Spleen (tissue), 11 donors: ENCODE data around the gene EVC2. TPM values are rescaled to one million over a fixed set of nuclear protein-coding genes. Genes with fewer than 3 reads are reported as not detected.

Experiments
- DNase-seq: peaks from one replicate; pipeline ENCODE4 v3.0.0-alpha.2; 2020
- H3K27ac ChIP-seq, 8 donors: fragments of 200-600 bp; sonication (generic) in 7 of 8; 1 replicate in 4 of 8; 2 replicates in 4 of 8; pipeline versions ENCODE4 v1.5.0 to v1.8.0; 2016 to 2021; ENCODE audit warnings: inconsistent platforms in 4 of 8, mild to moderate bottlenecking in 4 of 8, moderate library complexity in 1 of 8
- H3K27me3 ChIP-seq, 7 donors: fragments of 200-600 bp; sonication (generic) in 6 of 7; replicated peaks in 1 of 7; 1 replicate in 4 of 7; 2 replicates in 3 of 7; pipeline versions ENCODE4 v1.5.0 to v1.8.0; 2016 to 2021; ENCODE audit warnings: inconsistent platforms in 3 of 7, mild to moderate bottlenecking in 1 of 7
- H3K36me3 ChIP-seq, 6 donors: fragments of 200-600 bp; sonication (generic) in 5 of 6; 1 replicate in 4 of 6; 2 replicates in 2 of 6; pipeline versions ENCODE4 v1.5.0 to v1.8.0; 2016 to 2021; ENCODE audit warnings: inconsistent platforms in 2 of 6
- H3K4me1 ChIP-seq, 6 donors: fragments of 200-600 bp; sonication (generic) in 5 of 6; 1 replicate in 3 of 6; 2 replicates in 3 of 6; pipeline versions ENCODE4 v1.5.0 to v1.8.0; 2016 to 2021; ENCODE audit warnings: inconsistent platforms in 3 of 6
- H3K4me3 ChIP-seq, 8 donors: fragments of 200-600 bp; sonication (generic) in 7 of 8; 1 replicate in 4 of 8; 2 replicates in 4 of 8; pipeline versions ENCODE4 v1.5.0 to v1.8.0; 2016 to 2021; ENCODE audit warnings: inconsistent platforms in 4 of 8, mild to moderate bottlenecking in 4 of 8, moderate library complexity in 2 of 8
- H3K9me3 ChIP-seq, 8 donors: fragments of 200-600 bp; sonication (generic) in 7 of 8; 1 replicate in 4 of 8; 2 replicates in 4 of 8; pipeline versions ENCODE4 v1.5.0 to v1.8.0; 2016 to 2021; ENCODE audit warnings: inconsistent platforms in 4 of 8
- POLR2A ChIP-seq, 3 donors: fragments of 450-650 bp; IDR thresholded peaks; one replicate each; pipeline ENCODE4 v1.5.1; 2017; ENCODE audit warnings: antibody characterized with exemption in 3 of 3, mild to moderate bottlenecking in 1 of 3
- POLR2AphosphoS5 ChIP-seq, 3 donors: sonication (generic); formaldehyde crosslinking; IDR thresholded peaks; one replicate each; pipeline ENCODE4 v1.5.1; 2017; ENCODE audit warnings: antibody characterized with exemption in 3 of 3
- WGBS, 5 donors: extraction: QIAGEN DNeasy Blood & Tissue Kit in 3 of 5; methylation state at CpG; one replicate each; pipeline versions ENCODE4 v1.1.5 to v1.1.7; 2013 to 2018; 5-methylcytosine and 5-hydroxymethylcytosine counted together
- intact Hi-C: fragments of 100-400 bp; cut with DNase I; formaldehyde crosslinking; loops from one replicate; pipeline ENCODE4 v1.15.0; 2023; ENCODE audit warnings: low total_unique reads
- polyA plus RNA-seq, 3 donors: library from polyadenylated mRNA; stranded (reverse); fragments of 200-250 nt; gene quantifications; one replicate each; pipeline ENCODE4 v1.2.1, GENCODE V29; 2013
- total RNA-seq, 7 donors: library from RNA; depleted of rRNA in 3 of 7; stranded (reverse); fragments of >200 nt in 3 of 7; fragmentation: NEBNext Ultra II Directional in 4 of 7; extraction: Animal tissue kit (Norgen Biotek cat#: 25700) in 4 of 7; gene quantifications; one replicate each; pipeline versions ENCODE4 v1.1.0 to v1.2.1, GENCODE V29; 2016 to 2021
- TF ChIP-seq, protein P1 (sequence below), 11 experiments: fragments of 200-600 bp in 7 of 11; fragments of 450-650 bp in 4 of 11; sonication (generic) in 4 of 11; IDR thresholded peaks in 8 of 11; conservative IDR thresholded peaks in 3 of 11; 1 replicate in 7 of 11; 2 replicates in 4 of 11; pipeline versions ENCODE4 v1.4.0 to v1.8.0; 2016 to 2021; ENCODE audit warnings: antibody characterized with exemption in 11 of 11, inconsistent platforms in 4 of 11, mild to moderate bottlenecking in 1 of 11
- donor health status: healthy with polysubstance abuse.
- donor health status: DM: no; HTN: no; CAD: no; lungs with moderate emphysema.
- donor health status: DM: no; HTN: no; CAD: no.
- donor health status: Bipolar disorder and iron deficiency.
- donor health status: healthy.
- donor health status: DM: no; HTN: no; CAD: no.
- donor health status: DM: yes; HTN: yes; CAD: no.

Gene EVC2
- total and polyA plus RNA-seq, 10 donors: 0.30 to 4.4 (median 2.6) TPM

DNA sequence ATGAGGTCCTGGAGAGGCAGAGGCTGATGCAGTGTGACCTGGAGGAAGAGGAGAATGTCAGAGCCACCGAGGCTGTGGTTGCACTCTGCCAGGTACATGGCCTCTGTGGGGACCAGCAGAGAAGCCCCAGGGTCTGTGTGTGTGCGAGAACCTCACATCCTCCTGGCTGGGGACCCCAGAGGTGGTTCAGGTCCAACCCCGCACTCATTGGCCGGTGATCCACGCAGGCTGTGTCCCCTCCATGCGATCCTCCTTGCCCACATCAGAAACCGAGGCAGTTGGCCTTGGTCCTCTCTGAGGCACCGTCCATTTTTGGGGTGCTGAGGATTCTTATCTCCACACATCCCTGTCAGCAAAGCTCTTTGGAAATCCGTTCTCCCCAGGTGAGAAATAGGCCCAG, 47.9 kb upstream of the EVC2 start:
- Histone ChIP-seq H3K4me3 (no peak overlapping the region), H3K27me3 (peaks cover 0 to 4% (median 0%) of the 10 kb centered on the region in 7 donors), H3K27ac (no peak overlapping the region), H3K4me1 (no peaks in the 10 kb centered on the region), H3K9me3 (peaks cover 0 to 3% (median 0%) of the 10 kb centered on the region in 8 donors), H3K36me3 (peaks cover 0 to 26% (median 0%) of the 10 kb centered on the region in 6 donors)
- TF ChIP-seq, protein P1, sequence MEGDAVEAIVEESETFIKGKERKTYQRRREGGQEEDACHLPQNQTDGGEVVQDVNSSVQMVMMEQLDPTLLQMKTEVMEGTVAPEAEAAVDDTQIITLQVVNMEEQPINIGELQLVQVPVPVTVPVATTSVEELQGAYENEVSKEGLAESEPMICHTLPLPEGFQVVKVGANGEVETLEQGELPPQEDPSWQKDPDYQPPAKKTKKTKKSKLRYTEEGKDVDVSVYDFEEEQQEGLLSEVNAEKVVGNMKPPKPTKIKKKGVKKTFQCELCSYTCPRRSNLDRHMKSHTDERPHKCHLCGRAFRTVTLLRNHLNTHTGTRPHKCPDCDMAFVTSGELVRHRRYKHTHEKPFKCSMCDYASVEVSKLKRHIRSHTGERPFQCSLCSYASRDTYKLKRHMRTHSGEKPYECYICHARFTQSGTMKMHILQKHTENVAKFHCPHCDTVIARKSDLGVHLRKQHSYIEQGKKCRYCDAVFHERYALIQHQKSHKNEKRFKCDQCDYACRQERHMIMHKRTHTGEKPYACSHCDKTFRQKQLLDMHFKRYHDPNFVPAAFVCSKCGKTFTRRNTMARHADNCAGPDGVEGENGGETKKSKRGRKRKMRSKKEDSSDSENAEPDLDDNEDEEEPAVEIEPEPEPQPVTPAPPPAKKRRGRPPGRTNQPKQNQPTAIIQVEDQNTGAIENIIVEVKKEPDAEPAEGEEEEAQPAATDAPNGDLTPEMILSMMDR (IDR thresholded peaks at IDR 0.05 in 8 of 11, conservative IDR thresholded peaks at IDR 0.05 in 3 of 11): no peak
- TF ChIP-seq POLR2A (IDR thresholded peaks at IDR 0.05): no peak
- no peak for TF ChIP-seq POLR2AphosphoS5 (IDR thresholded peaks at IDR 0.05)
- 87 to 96% (median 92%) methylated on average over 5 to 9 of the region's 9 CpGs for WGBS, 5 donors
- DNase-seq: no peak
- intact Hi-C loops: no loop called here

DNA sequence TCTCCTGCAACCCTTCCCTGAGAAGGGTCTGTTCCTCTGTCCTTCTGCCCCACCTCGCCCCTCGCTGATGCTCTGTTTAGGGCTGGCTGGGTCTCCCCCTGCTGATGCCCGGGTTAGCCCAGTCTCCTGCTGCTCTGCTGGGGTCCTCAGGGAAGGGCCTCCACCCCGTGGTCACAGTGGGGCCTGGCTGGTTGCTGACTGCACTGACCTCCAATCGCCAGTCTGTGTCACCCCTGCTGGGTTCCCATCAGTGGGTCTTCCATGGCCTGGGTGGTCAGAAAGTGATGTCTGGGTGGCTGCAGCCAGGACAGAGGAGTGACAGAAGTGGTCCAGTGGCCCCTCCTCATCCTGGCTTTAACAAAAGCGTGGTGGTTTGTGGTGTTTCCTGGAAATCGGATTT, 47.3 kb upstream of the EVC2 start:
- no peak for DNase-seq
- H3K4me3 ChIP-seq: no peak overlapping the region
- H3K36me3 ChIP-seq: peaks cover 0 to 26% (median 0%) of the 10 kb centered on the region in 6 donors
- H3K27me3 ChIP-seq: peaks cover 0 to 4% (median 0%) of the 10 kb centered on the region in 7 donors
- no peak overlapping the region for H3K27ac ChIP-seq
- 65 to 78% (median 70%) methylated on average over 6 to 7 of the region's 7 CpGs for WGBS, 5 donors
- intact Hi-C loops: no loop called here
- no peak for TF ChIP-seq POLR2AphosphoS5 (IDR thresholded peaks at IDR 0.05)
- TF ChIP-seq POLR2A (IDR thresholded peaks at IDR 0.05): no peak
- TF ChIP-seq, protein P1 (IDR thresholded peaks at IDR 0.05 in 8 of 11, conservative IDR thresholded peaks at IDR 0.05 in 3 of 11): no peak
- H3K4me1 ChIP-seq: no peaks in the 10 kb centered on the region
- H3K9me3 ChIP-seq: peaks cover 0 to 3% (median 0%) of the 10 kb centered on the region in 8 donors

DNA sequence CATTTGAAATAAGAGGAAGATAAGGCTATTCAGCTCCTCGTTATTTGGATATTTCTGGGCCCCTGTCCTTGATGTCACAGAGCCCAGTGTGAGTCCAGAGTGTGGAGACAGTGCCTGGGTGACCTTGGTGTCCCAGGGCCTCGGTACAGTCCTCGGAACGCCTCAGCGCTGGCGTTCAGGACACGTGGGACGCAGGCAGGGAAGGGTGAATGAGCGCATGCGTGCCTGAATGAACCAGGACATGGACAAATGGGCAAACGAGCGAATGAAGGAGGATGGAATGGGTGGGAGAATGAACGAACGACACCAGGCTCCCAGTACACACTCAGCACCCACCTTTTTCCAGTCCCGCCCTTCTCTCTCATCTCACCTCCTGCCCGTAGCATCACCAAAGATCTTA, 46.8 kb upstream of the EVC2 start:
- intact Hi-C loops: no loop called here
- Histone ChIP-seq H3K4me1 (no peaks in the 10 kb centered on the region), H3K36me3 (peaks cover 0 to 26% (median 0%) of the 10 kb centered on the region in 6 donors), H3K27ac (no peak overlapping the region), H3K27me3 (peaks cover 0 to 4% (median 0%) of the 10 kb centered on the region in 7 donors), H3K9me3 (peaks cover 0 to 3% (median 0%) of the 10 kb centered on the region in 8 donors), H3K4me3 (no peak overlapping the region)
- TF ChIP-seq POLR2AphosphoS5 (IDR thresholded peaks at IDR 0.05) (no peak), POLR2A (IDR thresholded peaks at IDR 0.05) (no peak)
- TF ChIP-seq, protein P1 (IDR thresholded peaks at IDR 0.05 in 8 of 11, conservative IDR thresholded peaks at IDR 0.05 in 3 of 11): no peak
- 89 to 94% (median 93%) methylated on average over 16 of the region's 16 CpGs for WGBS, 5 donors
- no peak for DNase-seq

DNA sequence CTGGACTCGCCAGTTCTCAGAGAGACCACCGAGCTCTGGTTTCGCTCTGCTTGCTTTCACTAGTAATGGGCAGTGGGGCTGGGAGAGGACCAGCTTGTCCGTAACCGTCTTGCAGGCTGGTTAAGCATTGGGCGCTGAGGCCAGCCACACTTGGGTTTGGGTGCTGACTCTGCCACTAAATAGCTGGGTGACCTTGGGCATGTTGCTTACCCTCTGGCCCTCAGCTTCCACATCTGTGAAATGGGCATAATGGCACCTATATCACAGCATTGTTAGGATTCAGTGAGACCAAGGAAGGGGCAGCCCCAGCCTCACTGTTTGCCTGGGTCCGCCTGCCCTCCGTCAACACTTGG, 46.1 kb upstream of the EVC2 start:
- H3K27ac ChIP-seq: no peak overlapping the region
- H3K27me3 ChIP-seq: peaks cover 0 to 4% (median 0%) of the 10 kb centered on the region in 7 donors
- no peak for DNase-seq
- no peak for TF ChIP-seq POLR2AphosphoS5 (IDR thresholded peaks at IDR 0.05)
- TF ChIP-seq POLR2A (IDR thresholded peaks at IDR 0.05): no peak
- TF ChIP-seq, protein P1 (IDR thresholded peaks at IDR 0.05 in 8 of 11, conservative IDR thresholded peaks at IDR 0.05 in 3 of 11): no peak
- H3K9me3 ChIP-seq: peaks cover 0 to 3% (median 0%) of the 10 kb centered on the region in 8 donors
- H3K4me3 ChIP-seq: no peak overlapping the region
- intact Hi-C loops: no loop called here
- 85 to 95% (median 93%) methylated on average over 8 of the region's 8 CpGs for WGBS, 5 donors
- no peaks in the 10 kb centered on the region for H3K4me1 ChIP-seq
- H3K36me3 ChIP-seq: peaks cover 0 to 26% (median 0%) of the 10 kb centered on the region in 6 donors
